Right atrium auricular region (tissue), 2 donors: ENCODE data around the gene ABHD17B. TPM values are rescaled to one million over a fixed set of nuclear protein-coding genes. Genes with fewer than 3 reads are reported as not detected.

ENCODE experiments used
- DNase-seq: peaks from one replicate; pipeline ENCODE4 v3.0.0-alpha.2; 2019; ENCODE audit warnings: low spot score
- H3K27ac ChIP-seq, 2 donors: fragments of 200-600 bp; sonication (generic); 1 replicate in 1 of 2; 2 replicates in 1 of 2; pipeline ENCODE4 v1.5.1; 2016 to 2019
- H3K27me3 ChIP-seq, 2 donors: fragments of 200-600 bp; sonication (generic); one replicate each; pipeline versions ENCODE4 v1.5.1 to v1.6.0; 2017 to 2019
- H3K36me3 ChIP-seq: fragments of 200-600 bp; sonication (generic); one replicate; pipeline ENCODE4 v1.5.1; 2016
- H3K4me1 ChIP-seq, 2 donors: fragments of 200-600 bp; sonication (generic); one replicate each; pipeline versions ENCODE4 v1.5.1 to v1.6.0; 2017 to 2019
- H3K4me3 ChIP-seq, 2 donors: fragments of 200-600 bp; sonication (generic); 1 replicate in 1 of 2; 2 replicates in 1 of 2; pipeline ENCODE4 v1.5.1; 2017 to 2019; ENCODE audit warnings: mild to moderate bottlenecking in 1 of 2, moderate library complexity in 1 of 2
- H3K9me3 ChIP-seq, 2 donors: fragments of 200-600 bp; sonication (generic); one replicate each; pipeline ENCODE4 v1.5.1; 2019
- CTCF ChIP-seq, 2 donors: fragments of 200-600 bp; sonication (generic); IDR thresholded peaks; one replicate each; pipeline ENCODE4 v1.5.1; 2019; ENCODE audit warnings: antibody characterized with exemption in 2 of 2
- total RNA-seq, 2 donors: library from RNA; depleted of rRNA; stranded (reverse); fragments of >200 nt; gene quantifications; one replicate each; pipeline ENCODE4 v1.1.0, GENCODE V29; 2016

The ABHD17B gene
- total RNA-seq, 2 donors from 2014 or later: 13.0 to 14.1 TPM

GRCh38 chr9:71876829-71877228 lies 34.2 kb downstream of the ABHD17B start:
- H3K9me3 ChIP-seq: peaks cover 6 to 39% of the 10 kb centered on the region in 2 donors
- H3K4me3 ChIP-seq: no peak overlapping the region
- DNase-seq: no peak
- no peaks in the 10 kb centered on the region for H3K27me3 ChIP-seq
- H3K27ac ChIP-seq: no peak overlapping the region
- no peaks in the 10 kb centered on the region for H3K36me3 ChIP-seq
- no peaks in the 10 kb centered on the region for H3K4me1 ChIP-seq
- no peak for TF ChIP-seq CTCF (IDR thresholded peaks at IDR 0.05)

GRCh38 chr9:71876106-71876505 lies 34.9 kb downstream of the ABHD17B start:
- H3K4me3 ChIP-seq: no peak overlapping the region
- DNase-seq: no peak
- peaks cover 0 to 4% of the 10 kb centered on the region in 2 donors for H3K4me1 ChIP-seq
- H3K27ac ChIP-seq: no peak overlapping the region
- H3K27me3 ChIP-seq: no peaks in the 10 kb centered on the region
- H3K9me3 ChIP-seq: peaks cover 6 to 36% of the 10 kb centered on the region in 2 donors
- H3K36me3 ChIP-seq: no peaks in the 10 kb centered on the region
- TF ChIP-seq CTCF (IDR thresholded peaks at IDR 0.05): no peak

GRCh38 chr9:71875345-71875744 lies 35.6 kb downstream of the ABHD17B start:
- DNase-seq: no peak
- H3K36me3 ChIP-seq: no peaks in the 10 kb centered on the region
- no peak overlapping the region for H3K27ac ChIP-seq
- peaks cover 0 to 4% of the 10 kb centered on the region in 2 donors for H3K4me1 ChIP-seq
- no peak for TF ChIP-seq CTCF (IDR thresholded peaks at IDR 0.05)
- peaks cover 6 to 28% of the 10 kb centered on the region in 2 donors for H3K9me3 ChIP-seq
- no peaks in the 10 kb centered on the region for H3K27me3 ChIP-seq
- H3K4me3 ChIP-seq: no peak overlapping the region

- H3K4me3 ChIP-seq: no peak overlapping the region
- no peak overlapping the region for H3K27ac ChIP-seq
- peaks cover 0 to 17% of the 10 kb centered on the region in 2 donors for H3K9me3 ChIP-seq
- no peak for DNase-seq
- no peak for TF ChIP-seq CTCF (IDR thresholded peaks at IDR 0.05)
- no peaks in the 10 kb centered on the region for H3K27me3 ChIP-seq
- no peaks in the 10 kb centered on the region for H3K4me1 ChIP-seq
- no peaks in the 10 kb centered on the region for H3K36me3 ChIP-seq
Observed at GRCh38 chr9:71863631-71864030, 47.4 kb downstream of the ABHD17B start.

GRCh38 chr9:71861618-71862017 lies 49.4 kb downstream of the ABHD17B start:
- TF ChIP-seq CTCF (IDR thresholded peaks at IDR 0.05): no peak
- H3K4me3 ChIP-seq: no peak overlapping the region
- no peaks in the 10 kb centered on the region for H3K36me3 ChIP-seq
- H3K27ac ChIP-seq: no peak overlapping the region
- no peaks in the 10 kb centered on the region for H3K27me3 ChIP-seq
- DNase-seq: no peak
- no peaks in the 10 kb centered on the region for H3K4me1 ChIP-seq
- H3K9me3 ChIP-seq: peaks cover 0 to 17% of the 10 kb centered on the region in 2 donors

GRCh38 chr9:71859939-71860338 lies 51.1 kb downstream of the ABHD17B start:
- no peaks in the 10 kb centered on the region for H3K27me3 ChIP-seq
- no peaks in the 10 kb centered on the region for H3K36me3 ChIP-seq
- H3K4me3 ChIP-seq: no peak overlapping the region
- H3K9me3 ChIP-seq: peaks cover 0 to 17% of the 10 kb centered on the region in 2 donors
- no peaks in the 10 kb centered on the region for H3K4me1 ChIP-seq
- no peak for TF ChIP-seq CTCF (IDR thresholded peaks at IDR 0.05)
- DNase-seq: no peak
- no peak overlapping the region for H3K27ac ChIP-seq
